CD4-positive, alpha-beta T cell treated with Interleukin-12 subunit alpha and Interleukin-12 subunit beta, for 1 hour (primary cell): Measurements from ENCODE around the gene DISP3.

ENCODE experiments used
- DNase-seq: peaks from one replicate; pipeline ENCODE4 v3.0.0-alpha.2; 2020

DISP3 gene

GRCh38 chr1:11458811-11459275 is 20.1 kb upstream of the DISP3 start:
- DNase-seq, result no peak

- no peak for DNase-seq
Measured at GRCh38 chr1:11461531-11462137, 17.3 kb upstream of the DISP3 start.

DNA sequence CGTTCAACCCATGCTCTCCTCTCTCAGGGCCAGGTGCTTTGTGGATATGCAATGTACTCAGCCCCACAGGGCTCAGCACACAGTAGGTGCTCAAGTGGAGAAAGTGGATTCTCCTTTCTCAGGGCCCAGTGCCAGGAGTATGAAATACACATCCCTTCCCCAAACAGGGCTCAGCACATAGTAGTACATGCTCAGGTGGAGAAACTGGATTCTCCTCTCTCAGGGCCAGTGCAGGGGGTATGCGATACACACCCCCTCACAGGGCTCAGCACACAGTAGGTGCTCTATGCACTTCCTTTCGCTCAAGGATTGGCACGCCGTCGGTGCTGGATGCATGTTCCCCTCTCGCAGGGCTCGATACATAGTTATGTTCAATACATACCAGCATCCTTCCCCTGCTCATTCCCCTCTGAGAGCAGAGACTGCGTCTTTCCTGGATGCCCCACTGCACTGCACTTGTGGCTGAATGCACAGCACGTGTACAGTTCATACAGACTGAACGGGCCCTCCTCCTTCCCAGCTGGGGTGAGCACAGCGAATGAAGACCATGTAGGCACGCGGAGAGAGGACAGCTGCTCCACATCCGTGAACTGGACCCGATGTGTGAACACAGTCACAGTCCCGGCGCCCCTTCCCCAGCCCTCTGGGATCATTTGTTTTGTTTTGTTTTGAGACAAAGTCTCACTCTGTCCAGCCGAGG is 16.6 kb upstream of the DISP3 start:
- DNase-seq, result no peak

DNA sequence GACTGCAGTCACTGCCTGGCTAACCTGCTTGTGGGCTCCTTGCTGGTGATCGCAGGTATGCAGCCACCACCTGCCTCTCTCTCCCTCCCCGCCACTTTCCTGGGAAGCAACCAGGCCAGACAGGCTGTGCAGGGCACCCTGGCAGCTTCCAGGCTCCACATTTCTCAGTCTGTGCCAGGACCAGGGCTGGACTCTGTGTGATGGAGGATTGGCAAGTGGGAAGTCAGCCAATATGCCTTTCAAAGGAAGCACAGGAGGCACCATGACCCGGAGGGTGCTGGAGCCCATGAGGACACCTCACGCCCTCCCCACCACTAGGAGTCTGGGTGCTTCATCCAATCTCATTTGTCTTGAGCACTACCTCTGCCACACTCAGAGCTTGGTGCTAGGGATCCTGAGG is 15.8 kb upstream of the DISP3 start:
- DNase-seq, result no peak

- no peak for DNase-seq
Measured at GRCh38 chr1:11465307-11465706, 13.6 kb upstream of the DISP3 start.

DNA sequence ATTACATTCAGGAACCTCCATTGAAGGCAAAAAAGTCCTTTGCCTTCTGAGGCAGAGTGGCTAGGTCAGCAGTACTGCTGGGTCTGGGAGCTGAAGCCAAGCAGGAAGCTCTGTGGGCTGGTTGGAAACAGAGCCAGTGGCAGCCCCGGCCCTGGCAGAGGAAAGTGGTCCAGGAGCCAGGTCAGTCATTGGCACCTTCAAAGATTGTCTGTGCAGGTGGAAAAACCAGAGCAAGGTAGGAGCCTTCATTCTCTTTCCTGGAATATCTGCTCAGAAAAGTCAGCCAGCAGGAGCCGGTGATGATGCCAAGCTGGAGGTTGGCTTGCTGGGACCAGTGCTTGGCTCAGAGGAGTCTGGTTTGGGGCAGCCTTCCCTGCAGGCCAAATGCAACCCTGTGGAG is 12.5 kb upstream of the DISP3 start:
- DNase-seq, result no peak

DNA sequence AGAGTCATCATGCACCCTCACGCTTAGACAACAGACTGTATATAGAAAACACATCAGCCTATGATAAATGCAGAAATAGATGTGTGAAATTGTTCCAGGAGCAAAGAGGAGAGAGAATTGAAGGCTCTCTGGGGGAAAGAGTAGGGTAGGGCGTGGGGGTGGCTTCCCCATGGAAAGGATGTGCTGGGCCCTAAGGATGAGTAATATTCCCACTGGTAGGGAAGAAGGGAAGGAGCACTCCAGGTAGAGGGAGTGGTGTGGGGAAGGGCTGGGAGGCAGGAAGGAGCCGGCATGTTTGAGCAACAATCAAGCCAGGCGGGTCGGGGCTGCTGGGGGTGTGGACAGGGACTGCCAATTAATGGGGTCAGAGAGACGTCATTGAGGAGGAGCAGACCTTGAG is 10.1 kb upstream of the DISP3 start:
- no peak for DNase-seq

- DNase-seq, result no peak
Measured at GRCh38 chr1:11470912-11471311, 8.0 kb upstream of the DISP3 start.

GRCh38 chr1:11471473-11471872 is 7.5 kb upstream of the DISP3 start:
- no peak for DNase-seq

DNA sequence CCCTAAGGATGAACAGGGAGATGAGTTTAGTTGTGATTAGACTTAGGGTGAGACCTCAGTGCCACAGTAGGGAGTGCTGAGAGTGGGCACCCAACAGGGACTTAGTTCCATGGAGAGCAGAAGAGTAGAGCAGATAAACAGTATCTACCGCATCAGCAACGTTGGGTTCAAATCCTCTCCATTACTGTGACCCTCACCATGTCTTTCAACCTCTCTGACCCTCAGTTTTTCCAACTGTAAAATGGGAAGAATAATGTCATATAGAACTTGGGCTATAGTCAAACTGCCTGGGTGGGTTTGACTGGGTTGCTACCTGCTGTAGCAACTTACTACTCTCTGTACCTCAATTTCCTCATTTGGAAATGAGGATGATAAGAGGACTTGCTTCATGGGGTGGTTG is 6.7 kb upstream of the DISP3 start:
- no peak for DNase-seq

- DNase-seq, result no peak
Measured at GRCh38 chr1:11472741-11473140, 6.2 kb upstream of the DISP3 start.

DNA sequence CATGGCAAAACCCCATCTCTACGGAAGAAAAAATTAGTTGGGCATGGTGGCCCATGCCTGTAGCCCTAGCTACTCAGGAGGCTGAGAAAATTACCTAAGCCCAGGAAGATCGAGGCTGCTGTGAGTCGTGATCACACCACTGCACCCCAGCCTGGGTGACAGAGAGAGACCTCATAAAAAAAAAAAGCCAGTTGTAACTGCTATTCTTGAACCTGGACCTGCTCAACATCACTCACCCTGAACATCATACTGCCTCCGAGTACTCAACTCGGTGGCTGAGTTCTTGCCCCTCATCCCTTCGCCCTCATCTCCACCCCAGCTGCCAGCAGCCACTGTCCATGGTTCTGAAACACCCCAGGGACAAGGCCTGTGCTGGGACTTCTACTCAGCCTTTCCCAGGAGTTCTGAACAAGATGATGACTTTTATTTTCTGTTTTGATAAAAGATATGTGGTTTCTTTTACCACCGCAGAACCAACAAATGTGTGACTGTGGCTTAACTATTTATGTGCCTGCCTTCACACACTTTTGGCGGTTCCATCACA is 5.4 kb upstream of the DISP3 start:
- peak; percentile 14 for DNase-seq

DNA sequence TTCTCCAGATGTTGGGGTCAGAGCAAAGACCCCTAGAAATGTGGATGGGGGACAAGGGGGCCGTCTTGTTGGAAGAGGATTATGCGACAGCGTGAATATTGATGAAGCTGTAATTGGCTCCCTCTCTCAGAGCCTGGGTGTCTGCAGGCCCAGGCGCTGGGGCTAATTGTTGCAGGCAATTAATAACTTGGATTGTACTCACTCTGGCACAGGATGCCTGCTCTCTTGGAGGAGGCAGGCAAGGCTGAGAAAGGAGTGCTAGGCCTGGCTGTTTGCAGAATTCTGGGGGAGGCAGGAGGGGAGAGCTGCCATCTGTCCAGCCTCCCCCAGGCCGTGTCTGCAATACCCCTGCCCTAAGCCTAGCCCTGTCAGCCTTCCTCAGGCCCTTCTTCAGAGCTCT is 4.1 kb upstream of the DISP3 start:
- DNase-seq, result no peak

DNA sequence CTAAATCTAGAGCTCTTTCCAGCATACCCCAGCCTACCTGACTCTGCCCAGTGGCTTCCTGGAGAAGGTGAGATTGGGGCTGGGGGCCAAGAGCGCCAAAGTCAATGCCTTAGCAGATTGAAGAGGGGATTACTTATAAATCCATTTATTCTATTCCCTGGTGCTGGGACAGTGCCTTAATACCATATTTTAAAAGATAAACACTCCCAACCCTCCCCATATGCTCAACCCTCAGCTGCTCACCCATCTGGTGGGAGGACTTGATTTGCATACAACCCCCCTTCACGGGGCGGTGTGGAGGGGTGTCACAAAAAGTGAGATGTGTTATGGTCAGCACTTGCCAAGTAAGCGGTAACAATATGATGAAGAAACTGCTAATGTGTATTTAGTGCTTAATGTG is 3.2 kb upstream of the DISP3 start:
- no peak for DNase-seq

- DNase-seq, result no peak
Measured at GRCh38 chr1:11479375-11479979, 522 bp downstream of the DISP3 start.

DNA sequence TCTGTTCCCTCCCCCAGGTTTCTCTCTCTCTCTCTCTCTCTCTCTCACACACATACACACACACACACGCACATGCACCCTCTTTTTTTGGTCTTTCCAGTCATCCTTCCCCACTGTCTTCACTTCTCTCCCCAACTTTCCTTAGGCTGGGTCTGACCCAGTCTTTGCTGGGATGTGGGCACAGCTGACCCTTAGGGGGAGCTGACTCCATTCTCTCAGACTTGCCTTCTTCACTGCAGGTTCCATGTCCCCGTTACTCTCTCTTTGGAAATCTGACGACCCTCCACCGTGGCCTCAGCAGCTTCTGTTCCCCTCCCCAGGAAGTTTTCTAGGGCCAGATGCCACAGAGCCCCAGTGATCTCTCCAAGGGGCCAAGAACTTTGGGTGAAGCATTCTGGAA is 2.1 kb downstream of the DISP3 start:
- DNase-seq, result no peak

DNA sequence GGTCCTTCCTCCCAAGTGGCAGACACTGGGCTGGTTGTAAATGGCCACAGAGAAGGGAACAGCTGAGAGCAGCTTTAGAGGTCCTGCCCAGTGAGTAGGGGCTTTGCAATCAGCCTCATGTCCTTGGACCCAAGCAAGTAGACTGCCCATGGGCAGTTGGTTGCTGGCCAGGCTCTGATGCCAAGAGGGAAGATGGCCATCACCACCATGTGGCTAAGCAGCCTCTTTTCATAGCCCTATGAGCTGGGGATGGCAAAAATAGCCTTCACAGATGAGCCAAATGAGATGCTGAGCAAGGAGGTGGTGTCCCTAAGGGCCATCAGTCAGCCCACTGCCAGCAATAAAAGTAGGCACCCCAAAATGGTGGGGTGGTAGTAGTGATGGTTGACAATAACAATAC is 3.2 kb downstream of the DISP3 start:
- no peak for DNase-seq

GRCh38 chr1:11482701-11483479 is 3.9 kb downstream of the DISP3 start:
- DNase-seq, result no peak

DNA sequence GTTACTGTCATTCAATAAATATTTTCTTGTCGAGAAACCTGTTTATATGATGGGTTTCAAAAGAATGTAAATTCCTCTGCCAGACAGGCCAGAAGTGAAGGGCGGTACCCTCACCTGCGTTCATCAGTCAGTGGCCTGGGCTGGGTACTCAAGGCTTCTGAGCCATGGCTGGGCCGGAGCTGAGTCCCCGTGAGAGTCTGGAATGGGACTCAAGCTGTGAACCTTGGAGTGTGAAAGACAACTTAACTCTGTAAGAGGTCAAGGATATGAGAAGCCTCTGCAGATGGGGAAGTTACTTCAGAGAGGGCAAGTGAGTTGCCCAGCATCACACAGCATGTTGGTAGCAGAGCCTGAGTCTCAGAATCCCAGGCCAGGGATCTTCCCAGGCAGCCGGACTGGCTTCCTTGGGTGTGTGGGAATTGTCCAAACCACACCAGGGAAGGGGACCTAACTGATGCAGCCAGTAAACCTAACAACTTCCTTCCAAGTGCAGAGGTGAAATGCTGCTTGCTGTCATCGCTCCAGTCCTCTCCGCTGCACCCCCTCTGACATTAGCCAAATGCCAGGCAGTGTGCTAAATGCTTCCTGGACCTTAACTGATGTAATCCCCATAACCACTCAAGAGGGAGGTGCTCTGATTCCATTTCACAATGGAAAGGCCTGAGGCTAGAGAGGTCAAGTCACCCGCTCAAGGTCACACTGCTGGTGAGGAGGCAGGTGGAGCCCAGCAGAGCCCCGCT is 4.8 kb downstream of the DISP3 start:
- no peak for DNase-seq

GRCh38 chr1:11484321-11484655 is 5.3 kb downstream of the DISP3 start:
- DNase-seq, result no peak

DNA sequence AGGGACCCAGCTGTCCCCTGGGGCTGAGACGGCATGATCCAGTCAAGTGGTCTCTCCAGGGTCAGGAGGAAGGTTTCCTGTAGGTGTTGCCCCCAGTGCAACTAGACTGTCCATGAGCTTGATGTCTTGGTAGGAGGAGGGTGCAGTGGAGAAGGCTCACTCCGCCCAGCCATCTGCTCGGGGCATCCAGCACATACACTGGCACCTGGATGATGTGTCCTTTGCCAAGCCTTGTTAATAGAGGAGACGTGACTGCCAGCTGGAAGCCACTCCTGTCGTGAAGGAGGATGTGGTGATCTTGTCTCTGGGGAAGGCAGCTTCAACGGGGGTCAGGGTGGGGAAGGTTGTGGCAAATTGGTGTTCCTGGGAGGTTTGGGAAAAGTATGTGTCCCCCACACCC is 6.2 kb downstream of the DISP3 start:
- no peak for DNase-seq

- no peak for DNase-seq
Measured at GRCh38 chr1:11486231-11487009, 7.5 kb downstream of the DISP3 start.
